Occipital lobe (tissue), 2 donors: ENCODE data around the gene MAD1L1. TPM values are rescaled to one million over a fixed set of nuclear protein-coding genes. Genes with fewer than 3 reads are reported as not detected.

ENCODE experiments used
- DNase-seq: peaks from one replicate; lab custom pipeline; 2025; lab: John Stamatoyannopoulos, UW
- total RNA-seq: library from RNA; depleted of rRNA; stranded (reverse); fragments of >200 nt; gene quantifications from one replicate; pipeline ENCODE4 v1.2.3, GENCODE V29; 2014

The MAD1L1 gene
- total RNA-seq, 1 donor from 2014 or later: 24.2 TPM

GRCh38 chr7:2120251-2120660 lies 112.5 kb downstream of the MAD1L1 start:
- DNase-seq: no peak

GRCh38 chr7:2118630-2119190 lies 114.0 kb downstream of the MAD1L1 start:
- DNase-seq: no peak

GRCh38 chr7:2118056-2118455 lies 114.7 kb downstream of the MAD1L1 start:
- DNase-seq: no peak

GRCh38 chr7:2117646-2118045 lies 115.1 kb downstream of the MAD1L1 start:
- no peak for DNase-seq

- peak; percentile 77 for DNase-seq
Measured at GRCh38 chr7:2116989-2117591, 115.7 kb downstream of the MAD1L1 start.

- DNase-seq: no peak
Measured at GRCh38 chr7:2116448-2116810, 116.3 kb downstream of the MAD1L1 start.

GRCh38 chr7:2115760-2116447 lies 116.8 kb downstream of the MAD1L1 start:
- DNase-seq: peak; percentile 64

- DNase-seq: no peak
Measured at GRCh38 chr7:2114926-2115759, 117.6 kb downstream of the MAD1L1 start.

- DNase-seq: no peak
Measured at GRCh38 chr7:2114052-2114451, 118.7 kb downstream of the MAD1L1 start.

- no peak for DNase-seq
Measured at GRCh38 chr7:2112261-2113198, 120.2 kb downstream of the MAD1L1 start.

- no peak for DNase-seq
Measured at GRCh38 chr7:2111568-2111967, 121.2 kb downstream of the MAD1L1 start.

- DNase-seq: no peak
Measured at GRCh38 chr7:2110610-2111396, 121.9 kb downstream of the MAD1L1 start.

GRCh38 chr7:2109936-2110609 lies 122.7 kb downstream of the MAD1L1 start:
- peak; percentile 29 for DNase-seq

- no peak for DNase-seq
Measured at GRCh38 chr7:2109251-2109872, 123.4 kb downstream of the MAD1L1 start.

- no peak for DNase-seq
Measured at GRCh38 chr7:2108501-2109250, 124.1 kb downstream of the MAD1L1 start.

GRCh38 chr7:2108071-2108455 lies 124.7 kb downstream of the MAD1L1 start:
- DNase-seq: no peak

GRCh38 chr7:2107386-2108070 lies 125.2 kb downstream of the MAD1L1 start:
- no peak for DNase-seq

- DNase-seq: no peak
Measured at GRCh38 chr7:2106924-2107323, 125.8 kb downstream of the MAD1L1 start.
